Renal cortical epithelial cell (primary cell): ENCODE results near the gene MT1B. TPM values are rescaled to one million over a fixed set of nuclear protein-coding genes. Genes with fewer than 3 reads are reported as not detected.
"Not testable (repeated sequence)": the region's sequence is repeated elsewhere in the genome, so short reads cannot be mapped to it uniquely, and the experiment has no call there.

Source experiments
- DNase-seq: peaks from one replicate; pipeline ENCODE4 v3.0.0-alpha.2; 2011; ENCODE audit warnings: low read depth
- total RNA-seq: library from RNA; depleted of rRNA; stranded (reverse); fragments of >200 nt; gene quantifications from 2 replicates; pipeline ENCODE4 v1.2.3, GENCODE V29; 2014

Gene MT1B
- total RNA-seq, 1 donor from 2014 or later = not detected

DNA sequence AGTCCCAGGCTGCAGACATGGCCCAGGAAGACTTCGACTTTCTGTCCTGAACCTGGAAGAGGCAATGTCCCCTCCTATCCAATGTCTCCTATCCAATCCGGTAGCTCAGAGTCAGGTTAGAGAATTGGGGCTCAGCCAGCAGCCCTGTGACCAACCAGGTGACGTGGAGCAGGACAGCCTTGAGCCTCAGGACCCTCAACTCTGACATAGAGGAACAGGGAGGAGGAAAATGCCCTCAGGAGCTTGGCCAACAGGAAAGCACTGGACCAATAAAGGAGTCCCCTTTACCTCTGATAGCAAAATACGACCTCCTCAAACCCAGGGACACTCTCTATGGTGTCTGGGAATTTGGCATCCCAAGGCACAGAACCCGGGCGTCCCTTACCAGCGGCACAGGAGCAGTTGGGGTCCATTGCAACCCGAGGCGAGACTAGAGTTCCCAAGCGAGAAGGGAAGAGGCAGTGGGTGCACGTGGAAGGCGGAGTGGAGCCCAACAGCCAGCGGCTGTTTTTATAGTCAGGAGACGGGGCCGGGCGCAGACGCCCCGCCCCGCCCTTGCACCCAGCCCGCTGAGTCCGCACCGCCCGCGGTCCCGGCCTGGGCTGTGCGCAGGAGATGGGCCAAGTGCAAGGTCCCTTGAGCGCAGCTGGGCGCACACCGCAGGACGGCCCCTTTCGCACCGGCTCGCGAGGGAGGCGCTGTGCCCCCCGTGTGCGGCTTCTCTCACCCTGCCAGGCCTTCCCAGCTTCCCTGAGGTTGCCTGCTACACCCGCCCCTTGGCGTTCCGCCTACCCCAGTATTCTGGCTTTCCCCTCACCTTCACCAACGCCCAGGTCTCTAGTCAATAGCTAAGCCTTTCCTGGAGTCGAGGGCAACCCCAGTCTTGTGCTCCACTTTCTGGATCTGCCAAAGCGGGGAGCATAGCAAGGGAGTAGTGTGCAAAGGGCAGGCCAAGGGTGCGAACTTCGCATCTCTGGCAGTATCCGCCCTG, 16.2 kb downstream of the MT1B start, which contains the start of gene MT1G:
MT1G (minus strand) TSS at position 485 of the 991 bp plus-strand sequence; CDS start at position 413, 72 bp downstream.
- peak; percentile 33 for DNase-seq

DNA sequence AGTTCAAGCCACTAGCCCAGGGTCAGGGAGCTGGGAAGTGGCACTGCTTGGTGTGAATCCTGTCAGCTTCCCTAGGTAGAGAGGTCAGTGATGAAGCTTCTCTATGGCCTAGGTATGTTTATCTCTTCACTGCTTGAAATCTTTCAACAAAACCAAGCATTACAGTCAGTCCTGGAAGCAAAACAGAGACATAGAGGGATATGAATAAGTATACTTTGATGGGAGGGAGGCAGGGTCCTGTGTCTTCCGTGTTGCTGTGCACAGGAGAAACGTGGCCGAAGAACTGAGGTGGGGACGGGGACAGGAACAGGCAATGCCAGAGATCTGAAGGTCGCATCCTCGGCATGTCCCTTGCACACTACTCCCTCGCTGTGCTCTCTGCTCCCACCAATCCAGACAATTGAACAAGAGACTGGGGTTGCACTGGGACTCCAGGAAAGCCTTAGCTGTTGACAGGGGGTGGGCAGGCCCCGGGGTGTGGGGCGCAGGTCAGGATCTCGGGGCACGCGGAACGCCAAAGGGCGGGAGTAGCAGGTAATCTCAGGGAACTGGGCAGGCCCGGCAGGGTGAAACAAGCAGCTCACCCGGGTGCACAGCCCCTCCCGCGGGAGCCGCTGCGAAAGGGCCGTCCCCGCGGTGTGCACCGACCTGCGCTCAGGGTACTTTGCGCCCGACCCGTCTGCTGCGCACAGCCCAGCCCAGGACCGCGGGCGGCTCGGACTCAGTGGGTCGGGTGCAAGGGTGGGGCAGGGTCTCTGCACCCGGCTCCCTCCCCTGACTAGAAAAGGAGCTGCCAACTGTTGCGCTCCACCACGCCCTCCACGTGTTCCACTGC, 17.5 kb downstream of the MT1B start, which contains the start of gene MT1H:
MT1H (plus strand) TSS at position 810 of the 835 bp plus-strand sequence. CDS start 71 bp downstream, outside the sequence.
- DNase-seq = peak; percentile 25

DNA sequence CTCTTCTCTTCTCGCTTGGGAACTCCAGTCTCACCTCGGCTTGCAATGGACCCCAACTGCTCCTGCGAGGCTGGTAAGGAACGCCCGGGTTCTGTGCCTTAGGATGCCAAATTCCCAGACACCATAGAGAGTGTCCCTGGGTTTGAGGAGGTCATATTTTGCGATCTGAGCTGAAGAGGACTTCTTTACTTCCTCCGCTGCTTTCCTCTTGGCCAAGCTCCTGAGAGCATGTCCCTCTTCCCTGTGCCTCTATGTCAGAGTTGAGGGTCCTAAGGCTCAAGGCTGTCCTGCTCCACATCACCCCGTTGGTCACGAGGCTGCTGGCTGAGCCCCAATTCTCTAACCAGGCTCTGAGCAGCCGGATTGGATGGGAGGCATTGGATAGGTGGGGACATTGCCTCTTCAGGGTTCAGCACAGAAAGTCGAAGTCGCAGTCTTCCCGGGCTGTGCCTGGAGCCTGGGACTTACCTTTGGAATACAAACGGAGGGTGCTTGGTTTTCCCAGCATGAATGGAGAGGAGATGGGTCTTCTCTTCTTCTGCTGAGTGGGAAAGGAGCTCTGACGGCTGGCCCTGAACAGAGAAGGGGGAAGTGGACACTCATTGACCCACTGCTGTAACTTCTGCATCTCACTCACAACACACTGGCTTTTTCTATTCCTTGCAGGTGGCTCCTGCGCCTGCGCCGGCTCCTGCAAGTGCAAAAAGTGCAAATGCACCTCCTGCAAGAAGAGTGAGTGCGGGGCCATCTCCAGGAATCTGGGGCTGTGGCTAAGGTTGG, 18.3 kb downstream of the MT1B start:
- no peak for DNase-seq

DNA sequence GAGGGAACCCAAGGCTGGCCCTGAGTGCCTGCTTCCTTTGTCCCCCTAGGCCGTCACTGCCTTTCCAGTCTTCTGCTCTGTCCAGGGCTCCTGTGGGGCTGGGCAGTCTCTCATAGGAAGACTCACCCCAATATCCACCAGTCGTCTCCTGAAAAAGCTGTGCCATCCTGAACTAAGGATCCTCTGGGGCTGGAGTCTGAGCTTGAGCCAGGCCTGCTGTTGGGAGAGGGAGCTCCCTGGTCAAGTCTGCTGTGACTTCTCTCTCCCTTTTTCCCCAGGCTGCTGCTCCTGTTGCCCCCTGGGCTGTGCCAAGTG, 18.9 kb downstream of the MT1B start:
- DNase-seq = no peak

DNA sequence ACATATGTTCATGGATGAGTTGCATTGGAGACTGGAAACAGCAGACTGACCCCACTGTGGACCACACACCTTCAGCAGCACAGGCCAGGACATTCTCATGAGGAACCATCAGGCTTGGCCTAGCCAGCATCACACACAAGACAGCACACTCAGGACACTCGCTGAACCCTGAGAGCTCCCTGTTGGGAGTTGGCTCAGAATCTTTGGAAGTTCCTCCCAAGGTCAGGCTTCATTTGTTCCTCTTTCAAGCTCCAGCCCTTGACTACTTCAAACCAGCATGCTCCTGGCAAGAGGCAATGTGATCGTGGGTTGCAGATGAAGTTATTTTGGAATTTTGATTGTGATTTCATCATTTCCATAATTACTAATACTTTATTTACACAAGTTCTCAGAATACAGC, 20.0 kb downstream of the MT1B start:
- not testable (repeated sequence) for DNase-seq

DNA sequence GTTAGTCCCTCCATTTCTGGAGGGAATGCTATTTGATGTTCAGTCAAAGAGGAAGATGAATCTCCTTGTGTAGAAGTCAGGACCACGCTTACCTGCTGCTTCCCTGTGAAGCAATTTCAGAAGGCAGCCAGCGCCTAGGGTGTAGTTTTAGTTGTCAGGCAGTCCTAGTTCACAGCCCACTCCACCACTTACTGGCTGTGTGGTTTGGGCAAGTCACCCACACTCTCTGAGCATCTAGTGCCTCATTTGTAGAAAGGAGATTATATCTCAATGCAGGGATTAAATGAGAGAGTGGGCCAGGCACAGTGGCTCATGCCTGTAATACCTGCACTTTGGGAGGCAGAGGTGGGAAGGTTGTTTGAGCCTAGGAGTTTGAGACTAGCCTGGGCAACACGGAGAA, 20.5 kb downstream of the MT1B start:
- DNase-seq = not testable (repeated sequence)

DNA sequence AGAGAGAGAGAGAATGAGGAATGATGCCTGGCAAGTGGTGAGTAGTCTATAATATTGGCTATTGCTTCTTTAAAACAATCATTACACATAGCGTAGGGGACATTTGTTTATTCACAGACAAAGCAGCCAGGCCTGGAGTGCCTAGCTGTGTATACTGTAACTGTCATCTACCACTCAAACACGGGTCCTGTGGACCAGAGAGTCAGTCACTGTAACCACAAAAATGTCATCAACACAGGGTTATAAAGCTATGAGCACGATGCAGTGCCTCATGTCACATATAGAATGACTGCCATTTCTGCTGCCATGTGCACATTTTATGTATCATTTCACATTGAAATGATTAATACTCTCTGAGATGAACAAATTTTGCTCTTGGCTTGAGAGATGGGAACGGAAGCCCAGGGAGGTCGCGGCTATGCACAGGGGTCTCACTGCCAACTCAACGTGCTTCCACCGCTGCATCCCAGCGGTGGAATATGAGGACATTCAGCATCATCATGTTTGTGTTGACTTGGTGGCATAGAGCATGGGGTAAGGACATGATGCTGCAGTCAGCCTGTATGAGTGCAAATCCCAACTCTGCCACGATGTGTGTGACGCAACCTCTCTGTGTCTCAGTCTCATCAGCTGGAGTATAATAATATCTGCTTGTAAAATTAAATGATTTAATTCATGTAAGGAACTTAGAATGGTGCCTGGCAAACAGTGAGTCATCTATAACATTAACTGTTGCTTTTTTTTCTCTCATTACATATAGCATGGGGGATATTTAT, 21.3 kb downstream of the MT1B start:
- no peak for DNase-seq

DNA sequence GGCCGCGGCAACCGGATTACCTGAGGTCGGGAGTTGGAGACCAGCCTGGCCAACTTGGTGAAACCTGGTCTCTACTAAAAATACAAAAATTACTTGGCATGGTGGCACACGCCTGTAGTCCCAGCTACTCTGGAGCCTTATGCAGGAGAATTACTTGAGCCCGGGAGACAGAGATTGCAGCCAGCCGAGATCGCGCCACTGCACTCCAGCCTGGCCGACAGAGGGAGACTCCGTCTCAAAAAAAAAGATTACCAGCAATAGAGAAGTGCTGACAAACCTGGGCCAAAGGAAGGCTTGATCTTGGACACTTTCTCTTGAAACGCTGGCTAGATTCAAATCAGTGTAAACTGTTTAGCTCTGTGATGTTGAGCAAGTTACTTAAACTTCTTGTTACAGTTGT, 22.2 kb downstream of the MT1B start:
- DNase-seq = peak; percentile 44

DNA sequence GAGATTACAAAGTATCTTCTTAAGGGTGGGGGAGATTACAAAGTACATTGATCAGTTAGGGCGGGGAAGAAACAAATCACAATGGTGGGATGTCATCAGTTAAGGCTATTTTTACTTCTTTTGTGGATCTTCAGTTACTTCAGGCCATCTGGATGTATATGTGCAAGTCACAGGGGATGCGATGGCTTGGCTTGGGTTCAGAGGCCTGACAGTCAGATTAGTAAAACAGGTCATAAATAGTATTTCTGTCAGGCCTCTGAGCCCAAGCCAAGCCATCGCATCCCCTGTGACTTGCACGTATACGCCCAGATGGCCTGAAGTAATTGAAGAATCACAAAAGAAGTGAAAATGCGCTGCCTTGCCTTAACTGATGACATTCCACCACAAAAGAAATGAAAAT, 22.9 kb downstream of the MT1B start:
- DNase-seq = not testable (repeated sequence)

DNA sequence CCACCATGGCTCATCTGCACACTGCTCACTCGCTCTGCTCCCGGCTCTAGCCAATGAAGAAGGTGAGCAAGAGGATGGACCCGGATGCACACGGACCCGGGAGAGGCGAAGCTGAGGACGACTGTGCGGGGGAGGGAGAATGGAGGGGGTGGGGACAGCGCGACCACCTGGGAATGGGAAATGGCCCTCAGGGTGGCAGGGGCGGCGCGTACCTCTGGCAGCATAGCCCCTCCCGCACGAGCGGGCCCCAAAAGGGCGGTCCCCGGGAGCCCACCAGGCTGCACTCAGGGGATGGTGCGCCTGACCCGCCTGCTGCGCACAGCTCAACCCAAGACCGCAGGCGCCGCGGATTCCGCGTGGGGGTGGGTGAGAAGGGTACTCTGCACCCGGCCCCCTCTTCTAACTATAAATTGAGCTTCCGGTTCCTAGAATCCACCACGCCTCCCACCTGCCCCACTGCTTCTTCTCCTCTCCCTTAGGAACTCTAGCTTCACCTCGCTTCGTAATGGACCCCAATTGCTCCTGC, 24.1 kb downstream of the MT1B start:
- no peak for DNase-seq

DNA sequence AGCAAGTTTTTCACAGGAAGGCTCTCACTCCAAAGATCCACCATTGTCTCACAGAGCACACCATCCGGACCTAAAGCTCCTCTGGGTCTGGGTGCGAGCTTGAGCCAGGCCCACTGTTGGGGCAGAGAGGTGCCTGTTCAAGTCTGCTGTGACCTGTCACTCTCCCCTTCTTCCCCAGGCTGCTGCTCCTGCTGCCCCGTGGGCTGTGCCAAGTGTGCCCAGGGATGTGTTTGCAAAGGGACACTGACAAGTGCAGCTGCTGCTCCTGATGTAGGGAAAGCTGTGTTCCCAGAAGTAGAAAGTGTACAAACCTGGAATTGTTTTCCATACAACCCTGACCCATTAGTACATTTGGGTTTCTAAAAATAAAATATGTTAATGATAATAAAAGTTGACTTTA, 25.8 kb downstream of the MT1B start:
- DNase-seq = no peak

DNA sequence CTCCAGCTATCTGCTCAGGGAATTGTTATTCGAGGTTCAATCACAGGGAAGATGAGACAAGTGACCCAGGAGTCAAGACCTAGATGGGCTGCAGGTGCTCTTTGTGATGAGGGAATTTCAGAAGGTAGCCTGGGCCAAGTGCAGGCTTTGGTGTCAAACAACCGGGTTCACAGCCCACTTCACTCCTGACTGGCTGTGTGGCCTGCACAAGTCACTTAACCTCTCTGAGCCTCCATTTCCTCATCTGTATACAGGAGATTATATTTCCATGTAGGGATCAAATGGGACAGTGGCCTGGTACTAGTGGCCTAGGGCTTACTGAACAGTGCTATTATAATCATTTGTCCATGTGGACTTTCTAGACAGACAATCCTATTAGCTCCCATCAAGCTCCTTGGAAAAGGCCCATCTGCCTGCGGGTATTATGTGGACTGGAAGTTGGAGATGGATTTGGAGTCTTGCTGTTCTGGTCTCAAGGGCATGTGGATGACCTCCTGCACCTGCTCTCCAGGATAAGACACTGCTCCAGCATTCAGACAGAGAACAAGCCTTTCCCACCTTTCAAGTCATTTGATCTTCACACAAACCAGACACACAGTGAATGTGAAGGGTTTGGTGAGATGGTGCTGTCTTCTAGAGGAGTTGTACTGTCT, 27.5 kb downstream of the MT1B start:
- DNase-seq = no peak

DNA sequence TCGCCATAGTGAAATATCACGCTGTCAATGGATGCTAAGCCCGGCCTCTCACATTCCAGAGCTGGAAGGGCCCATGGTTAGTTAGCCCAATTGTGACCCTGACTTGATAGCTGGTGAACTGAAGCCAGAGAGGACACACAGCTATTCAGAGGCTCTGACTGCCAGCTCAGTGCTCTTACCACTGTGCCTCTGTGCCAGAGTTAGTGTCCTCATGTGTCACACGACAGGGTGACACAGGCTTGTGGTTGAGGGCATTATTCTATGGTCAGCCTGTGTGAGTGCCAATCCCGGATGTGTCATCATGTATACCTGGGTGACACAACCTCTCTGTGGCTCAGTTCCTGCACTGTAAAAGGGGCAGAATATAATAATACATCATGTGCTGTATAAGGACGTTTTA, 28.1 kb downstream of the MT1B start:
- no peak for DNase-seq

DNA sequence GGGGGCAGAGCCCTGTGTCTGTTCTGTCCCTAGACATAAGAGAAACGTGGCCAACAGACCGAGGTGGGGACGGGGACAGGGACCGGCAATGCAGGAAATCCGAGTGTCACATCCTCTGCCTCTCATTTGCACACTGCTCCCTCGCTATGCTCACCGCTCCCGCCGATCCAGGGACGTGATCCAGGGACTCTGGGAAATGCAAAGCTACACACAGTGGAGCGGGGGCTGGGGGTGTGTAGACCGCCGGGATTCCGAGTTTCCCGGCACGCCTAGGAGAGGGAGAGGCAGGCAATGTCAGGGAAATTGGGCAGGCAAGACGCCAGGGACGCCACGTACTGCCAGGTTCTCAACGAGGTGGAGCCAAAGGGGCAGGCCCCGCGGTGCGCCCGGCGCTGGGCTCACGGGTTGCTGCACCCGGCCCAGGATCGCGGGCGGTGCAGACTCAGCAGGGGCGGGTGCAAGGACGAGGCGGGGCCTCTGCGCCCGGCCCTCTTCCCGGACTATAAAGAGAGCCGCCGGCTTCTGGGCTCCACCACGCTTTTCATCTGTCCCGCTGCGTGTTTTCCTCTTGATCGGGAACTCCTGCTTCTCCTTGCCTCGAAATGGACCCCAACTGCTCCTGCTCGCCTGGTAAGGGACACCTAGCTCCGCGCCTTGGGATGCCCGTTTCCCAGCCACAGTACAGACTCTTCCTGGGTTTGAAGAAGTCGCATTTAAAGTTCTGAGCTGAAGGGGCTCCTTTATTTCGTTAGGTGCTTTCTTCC, 30.4 kb downstream of the MT1B start, which contains the start of gene MT1X:
MT1X (plus strand) TSS at position 532 of the 764 bp plus-strand sequence; CDS start at position 603, 71 bp downstream.
- DNase-seq = peak; percentile 78

DNA sequence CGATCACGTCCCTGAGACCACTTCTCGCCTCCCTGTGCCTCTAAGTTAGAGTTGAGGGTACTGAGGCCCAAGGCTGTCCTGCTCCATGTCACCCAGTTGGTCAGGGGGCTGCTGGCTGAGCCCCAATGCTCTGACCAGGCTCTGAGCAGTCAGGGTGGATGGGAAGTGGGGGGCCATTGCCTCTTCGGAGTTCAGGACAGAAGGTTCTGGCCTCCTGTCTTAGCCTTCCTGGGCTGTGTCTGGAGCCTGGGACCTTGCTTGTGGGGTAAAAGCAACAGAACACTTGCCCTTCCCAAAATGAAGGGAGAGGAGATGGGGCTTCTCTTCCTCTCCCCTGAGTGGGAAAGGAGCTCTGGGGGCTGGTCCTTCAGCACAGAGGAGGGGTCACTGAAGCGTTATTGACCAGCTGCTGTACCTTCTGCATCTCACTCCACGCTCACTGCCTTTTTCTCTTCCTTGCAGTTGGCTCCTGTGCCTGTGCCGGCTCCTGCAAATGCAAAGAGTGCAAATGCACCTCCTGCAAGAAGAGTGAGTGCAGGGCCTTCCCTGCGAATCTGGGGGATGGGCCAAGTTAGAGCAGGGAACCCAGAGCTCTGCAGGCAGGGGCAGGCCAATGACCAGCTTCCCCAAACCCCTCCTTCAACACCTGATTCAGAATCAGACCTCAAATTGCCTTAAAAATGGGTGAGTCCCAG, 31.2 kb downstream of the MT1B start:
- no peak for DNase-seq

DNA sequence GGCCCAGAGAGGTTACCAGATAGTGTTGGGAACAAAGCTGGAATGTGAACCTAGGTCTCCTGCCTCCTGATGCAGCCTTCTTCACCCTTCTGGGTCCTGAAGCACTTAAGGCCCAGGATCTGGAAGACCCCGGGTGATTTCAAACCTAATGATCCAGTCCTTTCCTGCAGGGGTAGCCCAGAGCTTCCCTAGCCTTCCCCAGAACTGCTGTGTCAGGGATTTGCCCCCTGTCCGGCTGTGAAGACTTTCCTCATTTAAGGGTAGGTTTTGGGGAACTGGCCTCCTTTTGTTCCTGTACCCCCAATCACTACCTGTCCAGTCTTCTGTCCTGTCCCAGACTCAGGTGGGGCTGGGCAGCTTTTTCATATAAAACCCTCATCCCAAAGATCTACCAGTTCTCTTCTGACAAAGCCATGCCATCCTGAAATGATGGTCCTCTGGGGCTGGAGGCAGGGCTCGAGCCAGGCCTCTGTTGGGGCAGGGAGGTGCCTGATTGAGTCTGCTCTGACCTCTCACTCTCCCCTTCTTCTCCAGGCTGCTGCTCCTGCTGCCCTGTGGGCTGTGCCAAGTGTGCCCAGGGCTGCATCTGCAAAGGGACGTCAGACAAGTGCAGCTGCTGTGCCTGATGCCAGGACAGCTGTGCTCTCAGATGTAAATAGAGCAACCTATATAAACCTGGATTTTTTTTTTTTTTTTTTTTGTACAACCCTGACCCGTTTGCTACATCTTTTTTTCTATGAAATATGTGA, 31.9 kb downstream of the MT1B start:
- DNase-seq = no peak

DNA sequence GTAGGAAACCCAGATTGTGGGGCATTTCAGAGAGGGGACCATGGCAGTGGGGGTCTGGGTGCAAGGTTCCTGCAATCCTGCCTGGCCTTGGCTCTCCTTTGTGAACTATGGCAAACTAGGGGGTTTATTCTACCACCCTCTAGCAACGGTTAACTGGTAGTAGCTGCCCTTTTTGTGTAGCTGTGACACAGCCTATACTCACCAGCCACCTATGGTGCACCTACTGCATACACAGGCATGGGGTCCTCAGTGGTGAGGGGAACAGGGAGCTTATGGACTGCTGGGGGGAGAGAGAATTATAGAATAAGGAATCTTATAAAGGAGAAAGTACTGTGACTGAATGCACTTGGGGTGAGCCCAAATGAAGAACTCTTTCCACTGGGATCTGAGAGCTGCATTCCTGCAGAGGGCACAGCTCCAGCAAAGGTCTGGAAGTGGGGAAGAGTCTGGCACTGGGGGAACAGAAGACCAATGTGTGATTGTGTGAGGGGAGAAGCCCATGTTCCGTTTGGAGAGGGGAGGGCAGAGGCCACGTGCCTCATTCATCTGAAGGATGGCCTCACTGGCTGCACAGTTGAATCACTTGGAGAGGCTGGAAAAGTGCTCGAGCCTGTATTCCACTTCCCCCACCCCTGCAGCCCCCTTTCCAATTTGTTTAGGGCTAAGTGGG, 32.7 kb downstream of the MT1B start:
- DNase-seq = peak; percentile 35
